Right lobe of liver (tissue), 6 donors: ENCODE results near the gene PNMA5. TPM values are rescaled to one million over a fixed set of nuclear protein-coding genes. Genes with fewer than 3 reads are reported as not detected.

Source experiments
- ATAC-seq, 4 donors: fragments of 200-7000 bp; cut with Tn5 transposase; one replicate each; pipeline ENCODE4 v1.9.1; 2020; ENCODE audit warnings: mild to moderate bottlenecking in 4 of 4, moderate library complexity in 4 of 4
- DNase-seq, 3 donors: peaks; one replicate each; pipeline ENCODE4 v3.0.0-alpha.2; 2020
- H3K27ac ChIP-seq, 3 donors: fragments of 200-600 bp; one replicate each; pipeline ENCODE4 v1.8.0; 2022
- H3K27me3 ChIP-seq, 2 donors: fragments of 200-600 bp; one replicate each; pipeline ENCODE4 v1.8.0; 2022
- H3K36me3 ChIP-seq, 4 donors: fragments of 200-600 bp; sonication (generic) in 1 of 4; one replicate each; pipeline versions ENCODE4 v1.5.1 to v1.8.0; 2017 to 2022; ENCODE audit warnings: control low read depth in 1 of 4
- H3K4me1 ChIP-seq, 4 donors: fragments of 200-600 bp; sonication (generic) in 1 of 4; one replicate each; pipeline versions ENCODE4 v1.5.1 to v1.8.0; 2017 to 2022; ENCODE audit warnings: control low read depth in 1 of 4
- H3K4me3 ChIP-seq, 3 donors: fragments of 200-600 bp; one replicate each; pipeline ENCODE4 v1.8.0; 2022
- H3K9me3 ChIP-seq, 4 donors: fragments of 200-600 bp; sonication (generic) in 1 of 4; one replicate each; pipeline versions ENCODE4 v1.5.1 to v1.8.0; 2017 to 2022; ENCODE audit warnings: control low read depth in 1 of 4
- POLR2A ChIP-seq: fragments of 450-650 bp; IDR thresholded peaks from one replicate; pipeline ENCODE4 v1.6.1; 2017; ENCODE audit warnings: antibody characterized with exemption, mild to moderate bottlenecking
- WGBS: methylation state at CpG from one replicate; pipeline ENCODE4 v1.1.6; 2018; ENCODE audit warnings: low coverage, low lambda C conversion rate; ENCODE audit not compliant: insufficient coverage; ENCODE audit errors: missing lambda C conversion rate; 5-methylcytosine and 5-hydroxymethylcytosine counted together
- intact Hi-C, 2 donors: fragments of 100-400 bp; cut with DNase I; formaldehyde crosslinking; loops; one replicate each; pipeline versions ENCODE4 v1.11.2 to v1.14.1; 2022
- total RNA-seq, 6 experiments: library from RNA; depleted of rRNA in 2 of 6; stranded (reverse); fragments of >200 nt in 2 of 6; fragmentation: NEBNext Ultra II Directional in 3 of 6; extraction: Animal tissue kit (Norgen Biotek cat#: 25700) in 3 of 6; gene quantifications; one replicate each; pipeline versions ENCODE4 v1.1.0 to v1.2.4, GENCODE V29; 2016 to 2023
- TF ChIP-seq, protein P1 (sequence below), 4 donors: fragments of 200-600 bp in 3 of 4; fragments of 450-650 bp in 1 of 4; IDR thresholded peaks; one replicate each; pipeline versions ENCODE4 v1.5.1 to v1.8.0; 2016 to 2022; ENCODE audit warnings: antibody characterized with exemption in 4 of 4, mild to moderate bottlenecking in 2 of 4
- donor health status: DM: no; HTN: yes; CAD: no.
- donor health status: DM: no; HTN: no; CAD: no.
- donor health status: DM: no; HTN: no; CAD: no.
- donor health status: DM: no; HTN: yes; CAD: no.
- donor health status: DM: no; HTN: yes; CAD: no.

PNMA5 gene
- total RNA-seq, 6 experiments from 2014 or later = not detected

GRCh38 chrX:152968193-152968592 is 25.7 kb downstream of the PNMA5 start:
- DNase-seq = no peak
- no peak for ATAC-seq
- no peak overlapping the region for H3K27ac ChIP-seq
- TF ChIP-seq, protein P1, sequence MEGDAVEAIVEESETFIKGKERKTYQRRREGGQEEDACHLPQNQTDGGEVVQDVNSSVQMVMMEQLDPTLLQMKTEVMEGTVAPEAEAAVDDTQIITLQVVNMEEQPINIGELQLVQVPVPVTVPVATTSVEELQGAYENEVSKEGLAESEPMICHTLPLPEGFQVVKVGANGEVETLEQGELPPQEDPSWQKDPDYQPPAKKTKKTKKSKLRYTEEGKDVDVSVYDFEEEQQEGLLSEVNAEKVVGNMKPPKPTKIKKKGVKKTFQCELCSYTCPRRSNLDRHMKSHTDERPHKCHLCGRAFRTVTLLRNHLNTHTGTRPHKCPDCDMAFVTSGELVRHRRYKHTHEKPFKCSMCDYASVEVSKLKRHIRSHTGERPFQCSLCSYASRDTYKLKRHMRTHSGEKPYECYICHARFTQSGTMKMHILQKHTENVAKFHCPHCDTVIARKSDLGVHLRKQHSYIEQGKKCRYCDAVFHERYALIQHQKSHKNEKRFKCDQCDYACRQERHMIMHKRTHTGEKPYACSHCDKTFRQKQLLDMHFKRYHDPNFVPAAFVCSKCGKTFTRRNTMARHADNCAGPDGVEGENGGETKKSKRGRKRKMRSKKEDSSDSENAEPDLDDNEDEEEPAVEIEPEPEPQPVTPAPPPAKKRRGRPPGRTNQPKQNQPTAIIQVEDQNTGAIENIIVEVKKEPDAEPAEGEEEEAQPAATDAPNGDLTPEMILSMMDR (IDR thresholded peaks at IDR 0.05) = no peak
- no peak for TF ChIP-seq POLR2A
- no peaks in the 10 kb centered on the region for H3K4me1 ChIP-seq
- no peaks in the 10 kb centered on the region for H3K36me3 ChIP-seq
- WGBS = 34% methylated on average over 2 of the region's 2 CpGs
- H3K4me3 ChIP-seq = no peak overlapping the region
- H3K27me3 ChIP-seq = no peaks in the 10 kb centered on the region
- H3K9me3 ChIP-seq = no peaks in the 10 kb centered on the region
- intact Hi-C loops = loop anchor here in 1 of 2 donors (10.0 kb wide), 1 partner anchor 987 kb away; no protein-coding TSS in a partner anchor

GRCh38 chrX:152960115-152960514 is 33.8 kb downstream of the PNMA5 start:
- no peaks in the 10 kb centered on the region for H3K9me3 ChIP-seq
- WGBS = 33% methylated on average over 1 of the region's 1 CpG
- peaks cover 0 to 4% of the 10 kb centered on the region in 2 donors for H3K27me3 ChIP-seq
- no peak for TF ChIP-seq POLR2A
- TF ChIP-seq, protein P1 (IDR thresholded peaks at IDR 0.05) = no peak
- ATAC-seq (no peak), DNase-seq (no peak)
- H3K36me3 ChIP-seq = no peaks in the 10 kb centered on the region
- intact Hi-C loops = loop anchor here in 1 of 2 donors (10.0 kb wide), 1 partner anchor 995 kb away; no protein-coding TSS in a partner anchor
- no peak overlapping the region for H3K4me3 ChIP-seq
- H3K27ac ChIP-seq = no peak overlapping the region
- H3K4me1 ChIP-seq = no peaks in the 10 kb centered on the region

- no peak overlapping the region for H3K4me3 ChIP-seq
- no peaks in the 10 kb centered on the region for H3K4me1 ChIP-seq
- DNase-seq = no peak
- H3K9me3 ChIP-seq = no peaks in the 10 kb centered on the region
- 72% methylated on average over 4 of the region's 6 CpGs for WGBS
- peaks cover 0 to 4% of the 10 kb centered on the region in 2 donors for H3K27me3 ChIP-seq
- intact Hi-C loops = loop anchor here in 1 of 2 donors (10.0 kb wide), 1 partner anchor 995 kb away; no protein-coding TSS in a partner anchor
- no peaks in the 10 kb centered on the region for H3K36me3 ChIP-seq
- ATAC-seq = no peak
- no peak overlapping the region for H3K27ac ChIP-seq
- TF ChIP-seq, protein P1 (IDR thresholded peaks at IDR 0.05) = no peak
- TF ChIP-seq POLR2A = no peak
These were observed 34.3 kb downstream of the PNMA5 start for GRCh38 chrX:152959626-152960025.

DNA sequence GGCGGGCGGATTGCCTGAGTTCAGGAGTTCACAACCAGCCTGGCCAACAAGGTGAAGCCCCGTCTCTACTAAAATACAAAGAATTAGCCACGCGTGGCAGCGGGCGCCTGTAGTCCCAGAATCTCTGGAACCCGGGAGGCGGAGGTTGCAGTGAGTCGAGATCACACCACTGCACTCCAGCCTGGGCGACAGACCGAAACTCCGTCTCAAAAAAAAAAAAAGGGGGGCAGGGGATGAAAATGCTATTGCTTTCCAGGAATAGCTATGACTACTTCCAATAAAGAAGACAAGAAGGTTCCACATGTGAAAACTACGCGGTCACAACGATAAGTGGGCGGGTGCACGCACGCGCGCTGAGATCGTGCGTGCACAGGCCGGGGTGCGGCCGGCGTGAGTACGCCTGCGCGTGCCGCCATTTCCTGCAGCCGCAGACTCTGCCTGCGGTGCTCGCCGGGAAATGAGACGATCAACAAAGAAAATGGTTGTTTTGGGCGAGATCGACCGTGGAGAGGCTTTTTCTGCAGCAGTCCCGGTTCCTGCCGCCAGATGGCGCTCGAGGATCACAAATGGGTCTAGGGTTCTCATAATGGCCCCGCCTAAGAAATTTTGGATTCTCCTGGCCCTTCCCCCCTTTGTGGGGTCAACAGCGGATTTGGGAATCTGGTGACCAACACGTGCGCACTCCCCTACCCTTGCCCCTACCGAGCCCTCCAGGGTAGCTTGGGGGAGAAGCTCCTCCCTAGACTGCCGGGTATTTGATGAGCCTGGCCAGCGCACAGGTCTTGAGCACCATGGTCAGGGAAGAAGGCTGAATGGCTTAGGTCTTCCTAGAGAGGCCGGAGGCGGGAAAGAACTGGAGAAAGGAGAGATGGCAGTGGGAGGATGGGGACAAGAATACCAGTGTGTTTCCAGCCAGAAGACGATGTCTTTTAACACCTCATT is 35.1 kb downstream of the PNMA5 start:
- ATAC-seq (peak; percentile 91 to 99 (median 97)), DNase-seq (peak; percentile 83 to 88 (median 86))
- WGBS = 36% methylated on average over 33 of the region's 53 CpGs
- intact Hi-C loops = no loop called here
- Histone ChIP-seq H3K27ac (peak overlapping the region in 1 of 3 donors; percentile 44), H3K36me3 (no peaks in the 10 kb centered on the region), H3K4me1 (no peaks in the 10 kb centered on the region), H3K27me3 (peaks cover 0 to 4% of the 10 kb centered on the region in 2 donors), H3K9me3 (no peaks in the 10 kb centered on the region), H3K4me3 (peak overlapping the region in 2 of 3 donors; percentile 19 to 37)
- TF ChIP-seq, protein P1 (IDR thresholded peaks at IDR 0.05) = peak; percentile 94 to 98 (median 96)
- TF ChIP-seq POLR2A = no peak
